RWPE2 (cell line): ENCODE measurements around the gene PDE4C.

ENCODE experiments used
- ATAC-seq: fragments of 200-7000 bp; cut with Tn5 transposase; 3 replicates; pipeline ENCODE4 v1.9.1; 2021; ENCODE audit warnings: low read depth
- DNase-seq: peaks from one replicate; pipeline ENCODE4 v3.0.0-alpha.2; 2020; ENCODE audit warnings: low spot score
- H3K27ac ChIP-seq: fragments of 450-650 bp; 2 replicates; pipeline ENCODE4 v1.5.1; 2017; ENCODE audit warnings: mild to moderate bottlenecking; ENCODE audit not compliant: poor library complexity, severe bottlenecking
- H3K27me3 ChIP-seq: fragments of 250-450 bp; sonication (Bioruptor Pico); 2 replicates; pipeline ENCODE4 v1.5.1; 2021; ENCODE audit warnings: mild to moderate bottlenecking, moderate library complexity; ENCODE audit not compliant: insufficient read depth, poor library complexity, severe bottlenecking
- H3K36me3 ChIP-seq: fragments of 250-450 bp; sonication (Bioruptor Pico); 2 replicates; pipeline ENCODE4 v1.5.1; 2020; ENCODE audit warnings: low read depth, mild to moderate bottlenecking, moderate library complexity
- H3K4me1 ChIP-seq: fragments of 250-450 bp; sonication (Bioruptor Pico); 2 replicates; pipeline ENCODE4 v1.5.1; 2021; ENCODE audit warnings: mild to moderate bottlenecking, moderate library complexity; ENCODE audit not compliant: insufficient read depth, poor library complexity, severe bottlenecking
- H3K4me3 ChIP-seq: fragments of 250-450 bp; sonication (Bioruptor Pico); 2 replicates; pipeline ENCODE4 v1.5.1; 2021; ENCODE audit warnings: mild to moderate bottlenecking, moderate library complexity; ENCODE audit not compliant: severe bottlenecking
- H3K9me3 ChIP-seq: fragments of 250-450 bp; sonication (Bioruptor Pico); 2 replicates; pipeline ENCODE4 v1.5.1; 2021; ENCODE audit warnings: mild to moderate bottlenecking, moderate library complexity; ENCODE audit not compliant: severe bottlenecking
- CTCF ChIP-seq: fragments of 450-650 bp; IDR thresholded peaks from one replicate; pipeline ENCODE4 v1.5.1; 2017; ENCODE audit warnings: mild to moderate bottlenecking, moderate library complexity; ENCODE audit not compliant: poor library complexity, severe bottlenecking

The PDE4C gene

GRCh38 chr19:18233224-18233825 lies 7.1 kb upstream of the PDE4C start:
- Histone ChIP-seq H3K9me3 (no peaks in the 10 kb centered on the region), H3K4me1 (no peaks in the 10 kb centered on the region), H3K36me3 (no peaks in the 10 kb centered on the region), H3K4me3 (no peak overlapping the region), H3K27ac (no peak overlapping the region), H3K27me3 (no peaks in the 10 kb centered on the region)
- no peak for DNase-seq
- TF ChIP-seq CTCF, result no peak
- ATAC-seq, result peak; percentile 59; the same call in 2 of the 3 replicates

DNA sequence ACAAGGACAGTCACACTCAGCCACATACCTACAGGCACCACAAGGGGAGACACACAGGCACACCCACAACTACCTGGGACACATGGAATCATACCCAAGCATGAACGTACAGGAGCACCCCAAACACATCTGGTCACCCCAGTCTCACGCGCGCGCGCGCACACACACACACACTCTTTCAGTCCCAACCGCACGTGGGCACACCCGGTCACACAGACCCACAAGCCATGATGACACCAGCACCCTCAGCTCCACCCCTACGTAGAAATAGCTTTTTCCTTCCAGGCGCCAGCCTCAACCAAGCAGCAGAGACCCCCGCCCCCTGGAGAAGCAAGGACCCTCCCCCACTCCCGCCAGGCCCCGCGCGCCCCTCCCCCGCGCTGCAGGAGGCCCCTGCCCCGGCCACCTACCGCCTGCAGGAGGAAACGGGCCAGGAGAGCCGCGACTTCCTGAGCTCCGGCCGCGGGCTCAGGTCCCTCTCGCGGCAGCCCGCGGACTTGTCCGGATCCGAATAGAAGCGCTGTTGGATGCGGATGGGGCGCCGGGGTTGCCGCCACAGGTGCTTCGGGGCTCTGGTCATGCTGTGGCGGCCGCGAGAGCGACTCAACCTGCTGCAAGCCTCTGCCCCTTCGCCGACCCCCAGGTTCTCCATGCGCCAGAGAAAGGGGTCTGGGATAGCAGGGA lies 6.4 kb upstream of the PDE4C start:
- H3K4me3 ChIP-seq, result no peak overlapping the region
- no peaks in the 10 kb centered on the region for H3K36me3 ChIP-seq
- DNase-seq (no peak), ATAC-seq (peak; percentile 26; the same call in 2 of the 3 replicates)
- H3K9me3 ChIP-seq, result no peaks in the 10 kb centered on the region
- H3K4me1 ChIP-seq, result no peaks in the 10 kb centered on the region
- no peaks in the 10 kb centered on the region for H3K27me3 ChIP-seq
- no peak overlapping the region for H3K27ac ChIP-seq
- TF ChIP-seq CTCF, result no peak

- H3K27me3 ChIP-seq, result no peaks in the 10 kb centered on the region
- H3K4me1 ChIP-seq, result no peaks in the 10 kb centered on the region
- no peak for DNase-seq
- H3K27ac ChIP-seq, result no peak overlapping the region
- H3K9me3 ChIP-seq, result no peaks in the 10 kb centered on the region
- no peak for TF ChIP-seq CTCF
- no peak for ATAC-seq
- H3K36me3 ChIP-seq, result no peaks in the 10 kb centered on the region
- no peak overlapping the region for H3K4me3 ChIP-seq
These were observed 5.5 kb upstream of the PDE4C start for GRCh38 chr19:18231775-18232174.

DNA sequence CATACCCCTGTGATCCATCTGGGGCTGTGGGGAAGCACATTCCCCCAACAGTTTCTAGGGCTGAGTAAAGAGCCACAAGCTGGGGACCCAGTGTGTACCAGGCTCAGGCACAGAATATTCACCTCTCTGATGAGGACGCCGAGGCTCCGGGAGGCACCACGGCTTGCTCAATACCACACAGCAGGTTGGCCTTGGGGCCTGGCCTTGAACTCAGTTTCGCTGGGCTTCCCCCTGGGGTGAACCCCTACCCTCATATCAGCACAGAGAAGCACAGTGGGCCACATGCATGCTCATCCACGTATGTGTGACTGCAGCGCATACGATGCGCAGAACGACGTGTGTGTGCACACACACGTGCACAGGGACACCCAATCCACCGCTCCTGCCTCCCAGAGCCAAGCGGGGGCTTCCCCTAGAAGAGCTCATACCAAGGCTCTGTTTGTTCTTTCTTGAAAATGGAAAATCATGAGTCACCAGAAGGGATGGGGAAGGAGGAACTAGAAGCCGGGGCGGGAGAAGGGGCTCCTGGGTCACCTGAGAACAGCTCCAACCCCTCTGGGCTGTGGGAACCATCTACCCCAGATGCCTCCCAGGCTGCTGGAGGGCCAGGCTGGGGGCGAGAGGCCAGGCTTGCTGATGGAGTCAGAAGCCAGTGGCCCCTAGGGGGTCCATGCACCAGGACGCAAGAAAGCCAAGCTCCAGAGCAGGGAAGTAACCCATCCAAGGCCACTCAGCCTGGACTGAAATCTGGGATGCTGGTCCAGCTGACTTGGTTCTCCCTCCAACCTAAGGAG lies 4.9 kb upstream of the PDE4C start:
- Histone ChIP-seq H3K27me3 (peaks cover under 1% of the 10 kb centered on the region), H3K4me1 (no peaks in the 10 kb centered on the region), H3K4me3 (no peak overlapping the region), H3K9me3 (no peaks in the 10 kb centered on the region), H3K27ac (no peak overlapping the region), H3K36me3 (no peaks in the 10 kb centered on the region)
- ATAC-seq (peak; percentile 39; the same call in 1 of the 3 replicates), DNase-seq (no peak)
- no peak for TF ChIP-seq CTCF
